ENCODE measurements around the gene DPEP3. TPM values are rescaled to one million over a fixed set of nuclear protein-coding genes. Genes with fewer than 3 reads are reported as not detected.

The DPEP3 gene
- total RNA-seq, 1 donor from 2014 or later = not detected

GRCh38 chr16:67936880-67937605 lies 43.3 kb downstream of the DPEP3 start:
- peak overlapping the region; percentile 100 for H3K4me3 Mint-ChIP-seq (ENCODE audit: unreplicated experiment)
- no peaks in the 10 kb centered on the region for H3K36me3 Mint-ChIP-seq (ENCODE audit: unreplicated experiment)
- peaks cover 13% of the 10 kb centered on the region for H3K4me1 Mint-ChIP-seq (ENCODE audit: low read depth, unreplicated experiment)
- H3K9me3 Mint-ChIP-seq (ENCODE audit: unreplicated experiment) = peaks cover 12% of the 10 kb centered on the region
- TF ChIP-seq CTCF (IDR thresholded peaks at IDR 0.05; ENCODE audit: partially characterized antibody, unreplicated experiment) = no peak
- no peak for DNase-seq
- H3K27ac Mint-ChIP-seq (ENCODE audit: unreplicated experiment) = peak overlapping the region; percentile 52
- H3K27me3 Mint-ChIP-seq (ENCODE audit: unreplicated experiment) = peaks cover 18% of the 10 kb centered on the region

- H3K9me3 Mint-ChIP-seq (ENCODE audit: unreplicated experiment) = peaks cover 13% of the 10 kb centered on the region
- no peak for TF ChIP-seq CTCF (IDR thresholded peaks at IDR 0.05; ENCODE audit: partially characterized antibody, unreplicated experiment)
- H3K27ac Mint-ChIP-seq (ENCODE audit: unreplicated experiment) = peak within 1 kb of the TSS; percentile 97
- DNase-seq = peak; percentile 42
- peaks cover 16% of the 10 kb centered on the region for H3K27me3 Mint-ChIP-seq (ENCODE audit: unreplicated experiment)
- H3K4me1 Mint-ChIP-seq (ENCODE audit: low read depth, unreplicated experiment) = peaks cover 13% of the 10 kb centered on the region
- H3K4me3 Mint-ChIP-seq (ENCODE audit: unreplicated experiment) = peak within 1 kb of the TSS; percentile 100
- no peaks in the 10 kb centered on the region for H3K36me3 Mint-ChIP-seq (ENCODE audit: unreplicated experiment)
Observed at GRCh38 chr16:67936124-67936879, 44.0 kb downstream of the DPEP3 start, which contains the start of gene PSMB10. TSS of gene PSMB10 (minus strand) at chr16:67936850. CDS start at chr16:67936749, 101 bp downstream.

DNA sequence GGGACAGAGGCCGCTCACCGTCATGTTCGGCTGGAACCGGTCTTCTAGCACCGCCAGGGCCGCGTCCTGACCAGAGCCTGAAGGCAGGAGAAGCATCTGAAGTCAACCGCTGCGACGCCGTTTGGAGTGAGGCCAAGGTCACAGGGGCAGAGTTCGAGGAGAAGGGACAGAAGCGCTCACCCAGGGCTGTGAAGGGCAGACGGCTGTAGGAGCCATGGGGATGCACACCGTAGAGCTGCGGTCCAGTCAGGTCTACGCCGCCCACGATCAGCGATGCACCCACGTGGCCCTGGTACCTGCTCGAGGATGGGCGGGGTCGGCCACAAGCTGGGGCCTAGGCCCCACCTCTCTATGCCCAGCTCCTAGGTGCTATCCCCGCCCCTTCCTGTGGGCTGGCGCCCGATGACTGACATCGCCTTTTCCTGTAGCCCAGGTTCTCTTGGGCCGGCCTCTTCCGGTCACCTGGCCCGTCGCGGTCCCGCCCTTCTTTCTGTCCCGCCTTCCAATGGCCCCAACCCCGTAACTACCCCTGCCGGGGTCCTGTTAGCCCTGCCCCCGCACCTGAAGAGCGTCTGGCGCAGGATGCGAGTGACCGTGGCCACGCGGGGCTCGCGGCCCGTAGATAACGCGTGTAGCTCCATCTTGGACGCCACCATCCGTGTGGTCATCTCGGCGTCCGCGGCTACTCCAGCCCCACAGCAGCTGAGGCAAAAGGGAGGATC lies 44.7 kb downstream of the DPEP3 start:
- TF ChIP-seq CTCF (IDR thresholded peaks at IDR 0.05; ENCODE audit: partially characterized antibody, unreplicated experiment) = no peak
- H3K4me1 Mint-ChIP-seq (ENCODE audit: low read depth, unreplicated experiment) = peaks cover 13% of the 10 kb centered on the region
- peak; percentile 89 for DNase-seq
- peaks cover 16% of the 10 kb centered on the region for H3K27me3 Mint-ChIP-seq (ENCODE audit: unreplicated experiment)
- no peaks in the 10 kb centered on the region for H3K36me3 Mint-ChIP-seq (ENCODE audit: unreplicated experiment)
- peak overlapping the region; percentile 97 for H3K27ac Mint-ChIP-seq (ENCODE audit: unreplicated experiment)
- H3K9me3 Mint-ChIP-seq (ENCODE audit: unreplicated experiment) = peaks cover 15% of the 10 kb centered on the region
- peak overlapping the region; percentile 100 for H3K4me3 Mint-ChIP-seq (ENCODE audit: unreplicated experiment)

- H3K4me3 Mint-ChIP-seq (ENCODE audit: unreplicated experiment) = peak overlapping the region; percentile 100
- H3K9me3 Mint-ChIP-seq (ENCODE audit: unreplicated experiment) = peaks cover 15% of the 10 kb centered on the region
- no peaks in the 10 kb centered on the region for H3K36me3 Mint-ChIP-seq (ENCODE audit: unreplicated experiment)
- H3K27me3 Mint-ChIP-seq (ENCODE audit: unreplicated experiment) = peaks cover 16% of the 10 kb centered on the region
- no peak for DNase-seq
- H3K27ac Mint-ChIP-seq (ENCODE audit: unreplicated experiment) = peak overlapping the region; percentile 62
- peaks cover 13% of the 10 kb centered on the region for H3K4me1 Mint-ChIP-seq (ENCODE audit: low read depth, unreplicated experiment)
- TF ChIP-seq CTCF (IDR thresholded peaks at IDR 0.05; ENCODE audit: partially characterized antibody, unreplicated experiment) = no peak
Observed at GRCh38 chr16:67935101-67935401, 45.2 kb downstream of the DPEP3 start.

All from glutamatergic neuron (in vitro differentiated cells).